ENCODE results near the gene ALDH5A1. TPM values are rescaled to one million over a fixed set of nuclear protein-coding genes. Genes with fewer than 3 reads are reported as not detected.

The ALDH5A1 gene
- total RNA-seq, 1 donor from 2014 or later, result 27.6 TPM

DNA sequence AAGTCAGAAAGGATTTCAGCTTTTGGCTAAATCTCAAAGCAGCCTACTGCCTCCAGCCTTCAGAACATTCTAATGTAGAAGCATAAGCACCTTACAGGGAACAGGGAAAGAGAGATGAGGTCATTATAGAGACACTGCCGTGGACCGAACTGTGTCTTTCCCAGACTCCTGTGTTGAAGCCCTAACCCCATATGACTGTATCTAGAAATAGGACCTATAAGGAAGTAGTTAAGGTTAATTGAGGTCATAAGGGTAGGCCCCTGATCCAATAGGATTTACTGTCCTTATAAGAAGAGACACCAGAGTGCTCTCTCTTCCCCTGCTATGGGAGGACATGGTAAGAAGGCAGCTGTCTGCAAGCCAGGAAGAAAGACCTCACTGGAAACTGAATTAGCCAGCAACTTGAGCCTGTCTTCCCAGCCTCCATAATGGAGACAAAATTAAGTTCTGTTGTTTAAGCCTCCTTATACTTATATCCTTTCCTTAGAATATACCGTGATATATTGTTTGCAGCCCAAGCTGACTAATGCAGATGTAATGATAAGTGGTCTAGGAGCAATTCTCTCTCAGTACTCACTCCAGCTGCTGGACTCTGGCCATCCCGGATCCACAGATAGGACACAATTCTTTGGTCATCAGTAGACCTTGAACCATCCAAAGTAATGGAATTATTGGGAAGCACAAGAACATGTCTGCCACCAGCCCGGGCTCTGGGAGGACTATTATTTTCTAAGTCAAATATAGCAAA is 71.4 kb downstream of the ALDH5A1 start:
- intact Hi-C loops (cut with micrococcal nuclease), result no loop called here
- H3K27ac ChIP-seq (replicated peaks), result no peak overlapping the region
- no peaks in the 10 kb centered on the region for H3K9me3 ChIP-seq (replicated peaks)
- no peaks in the 10 kb centered on the region for H3K36me3 ChIP-seq
- H3K4me3 ChIP-seq, result no peak overlapping the region
- no peak for DNase-seq
- no peaks in the 10 kb centered on the region for H3K4me1 ChIP-seq
- TF ChIP-seq, protein P1, sequence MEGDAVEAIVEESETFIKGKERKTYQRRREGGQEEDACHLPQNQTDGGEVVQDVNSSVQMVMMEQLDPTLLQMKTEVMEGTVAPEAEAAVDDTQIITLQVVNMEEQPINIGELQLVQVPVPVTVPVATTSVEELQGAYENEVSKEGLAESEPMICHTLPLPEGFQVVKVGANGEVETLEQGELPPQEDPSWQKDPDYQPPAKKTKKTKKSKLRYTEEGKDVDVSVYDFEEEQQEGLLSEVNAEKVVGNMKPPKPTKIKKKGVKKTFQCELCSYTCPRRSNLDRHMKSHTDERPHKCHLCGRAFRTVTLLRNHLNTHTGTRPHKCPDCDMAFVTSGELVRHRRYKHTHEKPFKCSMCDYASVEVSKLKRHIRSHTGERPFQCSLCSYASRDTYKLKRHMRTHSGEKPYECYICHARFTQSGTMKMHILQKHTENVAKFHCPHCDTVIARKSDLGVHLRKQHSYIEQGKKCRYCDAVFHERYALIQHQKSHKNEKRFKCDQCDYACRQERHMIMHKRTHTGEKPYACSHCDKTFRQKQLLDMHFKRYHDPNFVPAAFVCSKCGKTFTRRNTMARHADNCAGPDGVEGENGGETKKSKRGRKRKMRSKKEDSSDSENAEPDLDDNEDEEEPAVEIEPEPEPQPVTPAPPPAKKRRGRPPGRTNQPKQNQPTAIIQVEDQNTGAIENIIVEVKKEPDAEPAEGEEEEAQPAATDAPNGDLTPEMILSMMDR (IDR thresholded peaks at IDR 0.05; ENCODE audit: borderline replicate concordance), result no peak
- H3K27me3 ChIP-seq (ENCODE audit: low read depth), result peaks cover 33% of the 10 kb centered on the region

DNA sequence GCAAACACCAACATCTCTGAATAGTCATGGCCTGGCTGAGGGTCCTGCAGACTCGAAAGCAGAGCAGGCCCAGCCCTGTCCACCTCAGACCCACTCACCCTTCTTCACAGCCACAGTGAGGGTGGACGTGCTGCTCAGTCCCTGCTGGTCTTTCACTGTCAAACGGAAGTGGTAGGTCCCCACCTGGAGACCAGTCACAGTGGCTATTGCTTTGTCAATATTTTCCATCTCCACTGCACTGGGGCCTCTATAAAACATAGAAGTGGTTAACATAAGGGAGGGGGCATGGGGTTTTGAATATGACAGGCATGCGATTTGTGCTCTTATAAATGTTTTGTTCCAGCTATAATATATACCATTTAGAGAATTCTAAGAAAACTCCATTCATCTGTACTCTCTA is 73.9 kb downstream of the ALDH5A1 start:
- TF ChIP-seq, protein P1 (IDR thresholded peaks at IDR 0.05; ENCODE audit: borderline replicate concordance), result no peak
- no peak for DNase-seq
- intact Hi-C loops (cut with micrococcal nuclease), result no loop called here
- Histone ChIP-seq H3K9me3 (replicated peaks) (no peaks in the 10 kb centered on the region), H3K4me3 (no peak overlapping the region), H3K27me3 (ENCODE audit: low read depth) (peaks cover 41% of the 10 kb centered on the region), H3K4me1 (no peaks in the 10 kb centered on the region), H3K27ac (replicated peaks) (no peak overlapping the region), H3K36me3 (no peaks in the 10 kb centered on the region)

DNA sequence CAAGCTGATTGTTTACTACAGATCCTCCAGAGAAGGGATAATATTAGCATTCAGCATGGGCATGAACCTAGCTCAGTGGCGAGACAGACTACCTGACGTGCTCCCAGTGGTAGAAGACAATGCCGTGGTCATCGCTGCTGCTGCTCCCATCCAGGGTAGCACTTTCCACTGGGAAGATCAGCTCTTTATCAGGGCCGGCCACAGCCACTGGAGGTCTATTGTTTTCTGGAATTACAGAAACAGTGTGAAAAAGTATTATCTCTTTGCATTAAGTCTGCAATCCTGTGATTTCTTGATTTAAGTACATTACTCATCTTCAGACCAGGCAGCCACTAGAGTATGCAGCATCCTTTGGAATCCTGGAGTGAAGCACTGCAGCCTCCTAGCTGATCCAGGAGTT is 75.0 kb downstream of the ALDH5A1 start:
- intact Hi-C loops (cut with micrococcal nuclease), result no loop called here
- Histone ChIP-seq H3K27me3 (ENCODE audit: low read depth) (peaks cover 32% of the 10 kb centered on the region), H3K9me3 (replicated peaks) (no peaks in the 10 kb centered on the region), H3K4me3 (no peak overlapping the region), H3K36me3 (no peaks in the 10 kb centered on the region), H3K27ac (replicated peaks) (no peak overlapping the region), H3K4me1 (no peaks in the 10 kb centered on the region)
- TF ChIP-seq, protein P1 (IDR thresholded peaks at IDR 0.05; ENCODE audit: borderline replicate concordance), result no peak
- no peak for DNase-seq

DNA sequence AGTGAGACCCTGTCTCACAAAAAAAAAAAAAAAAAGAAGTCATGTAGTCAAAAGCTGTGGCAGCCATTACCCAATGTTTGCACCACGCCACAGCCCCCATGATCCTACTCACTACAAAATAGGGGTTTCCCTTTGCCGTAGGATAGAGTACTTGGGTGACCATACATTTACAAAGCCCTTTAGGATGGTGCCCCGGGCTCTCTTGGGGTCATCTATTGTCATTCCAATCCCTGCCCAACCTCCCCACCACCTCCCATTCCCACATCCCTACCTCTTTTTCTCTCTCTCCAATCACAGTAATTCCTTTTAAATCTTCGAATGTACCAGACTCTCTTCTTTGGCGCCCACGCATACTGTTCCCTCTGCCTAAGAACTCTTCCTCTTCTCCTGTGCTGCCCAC is 76.6 kb downstream of the ALDH5A1 start:
- Histone ChIP-seq H3K36me3 (no peaks in the 10 kb centered on the region), H3K27me3 (ENCODE audit: low read depth) (peaks cover 30% of the 10 kb centered on the region), H3K4me3 (no peak overlapping the region), H3K4me1 (no peaks in the 10 kb centered on the region), H3K27ac (replicated peaks) (no peak overlapping the region), H3K9me3 (replicated peaks) (no peaks in the 10 kb centered on the region)
- DNase-seq, result no peak
- intact Hi-C loops (cut with micrococcal nuclease), result no loop called here
- TF ChIP-seq, protein P1 (IDR thresholded peaks at IDR 0.05; ENCODE audit: borderline replicate concordance), result no peak

DNA sequence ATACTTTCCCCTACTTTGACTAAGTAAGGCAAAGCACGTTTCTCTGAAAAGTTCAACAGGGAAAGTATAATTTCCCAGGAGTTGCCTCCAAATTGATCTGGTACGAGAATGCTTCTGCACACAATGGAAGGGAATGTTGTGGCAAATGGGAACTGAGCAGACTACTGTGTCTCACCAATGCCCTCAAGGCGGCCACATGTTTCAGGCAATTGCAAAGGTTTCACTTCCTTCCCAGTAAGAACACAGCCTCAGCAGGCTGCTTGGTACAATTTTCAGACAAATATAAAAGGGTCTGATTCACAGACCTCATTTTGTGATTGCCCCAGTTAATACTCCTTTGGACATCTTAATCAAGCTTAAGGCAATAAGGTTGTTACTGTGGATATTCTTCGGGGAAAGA is 80.0 kb downstream of the ALDH5A1 start:
- H3K27me3 ChIP-seq (ENCODE audit: low read depth), result peaks cover 27% of the 10 kb centered on the region
- H3K27ac ChIP-seq (replicated peaks), result no peak overlapping the region
- TF ChIP-seq, protein P1 (IDR thresholded peaks at IDR 0.05; ENCODE audit: borderline replicate concordance), result no peak
- H3K4me1 ChIP-seq, result no peaks in the 10 kb centered on the region
- intact Hi-C loops (cut with micrococcal nuclease), result loop anchor here (5.0 kb wide), 1 partner anchor 192 kb away; no protein-coding TSS in a partner anchor
- H3K36me3 ChIP-seq, result no peaks in the 10 kb centered on the region
- H3K9me3 ChIP-seq (replicated peaks), result no peaks in the 10 kb centered on the region
- H3K4me3 ChIP-seq, result no peak overlapping the region
- DNase-seq, result no peak
